Smooth muscle cell (in vitro differentiated cells): ENCODE results near the gene P2RY2. TPM values are rescaled to one million over a fixed set of nuclear protein-coding genes. Genes with fewer than 3 reads are reported as not detected.

Experiments used
- DNase-seq: peaks from one replicate; lab custom pipeline; 2025; ENCODE audit not compliant: unreplicated experiment; lab: John Stamatoyannopoulos, UW
- H2AFZ ChIP-seq: fragments of 200-600 bp; sonication (generic); 2 replicates; pipeline ENCODE4 v1.6.0; 2016; ENCODE audit warnings: antibody characterized with exemption, low read depth, mild to moderate bottlenecking
- H3F3A ChIP-seq: fragments of 200-600 bp; sonication (generic); 2 replicates; pipeline ENCODE4 v1.6.0; 2017; ENCODE audit warnings: antibody characterized with exemption, low read depth
- H3K27ac ChIP-seq: fragments of 200-600 bp; sonication (generic); 2 replicates; pipeline ENCODE4 v1.5.1; 2016; ENCODE audit warnings: low read depth, mild to moderate bottlenecking
- H3K27me3 ChIP-seq: fragments of 200-600 bp; sonication (generic); 2 replicates; pipeline ENCODE4 v1.6.1; 2016; ENCODE audit warnings: low read depth, mild to moderate bottlenecking
- H3K36me3 ChIP-seq: fragments of 200-600 bp; sonication (generic); 2 replicates; pipeline ENCODE4 v1.5.1; 2016; ENCODE audit warnings: low read depth
- H3K4me1 ChIP-seq: fragments of 200-600 bp; sonication (generic); 2 replicates; pipeline ENCODE4 v1.5.1; 2016; ENCODE audit warnings: low read depth
- H3K4me2 ChIP-seq: fragments of 200-600 bp; sonication (generic); 2 replicates; pipeline ENCODE4 v1.6.0; 2016; ENCODE audit warnings: mild to moderate bottlenecking
- H3K4me3 ChIP-seq: fragments of 200-600 bp; sonication (generic); 2 replicates; pipeline ENCODE4 v1.5.1; 2016; ENCODE audit warnings: mild to moderate bottlenecking
- H3K79me2 ChIP-seq: fragments of 200-600 bp; sonication (generic); 2 replicates; pipeline ENCODE4 v1.6.0; 2016; ENCODE audit warnings: low read depth, mild to moderate bottlenecking
- H3K9ac ChIP-seq: fragments of 200-600 bp; sonication (generic); 2 replicates; pipeline ENCODE4 v1.6.0; 2016; ENCODE audit warnings: low read depth
- H3K9me3 ChIP-seq: fragments of 200-600 bp; sonication (generic); replicated peaks from 2 replicates; pipeline ENCODE4 v1.5.1; 2016; ENCODE audit warnings: low read depth
- H4K20me1 ChIP-seq: fragments of 200-600 bp; sonication (generic); 2 replicates; pipeline ENCODE4 v1.6.0; 2016; ENCODE audit warnings: low read depth
- CTCF ChIP-seq: fragments of 200-600 bp; sonication (generic); IDR thresholded peaks from 2 replicates; pipeline ENCODE4 v1.5.1; 2017; ENCODE audit warnings: borderline replicate concordance, mild to moderate bottlenecking, antibody characterized with exemption; ENCODE audit not compliant: insufficient read depth, poor library complexity, severe bottlenecking
- WGBS: methylation state at CpG from one replicate; pipeline ENCODE4 v1.1.7; 2016; ENCODE audit warnings: low lambda C conversion rate; 5-methylcytosine and 5-hydroxymethylcytosine counted together
- polyA plus RNA-seq: library from polyadenylated mRNA; unstranded; fragments of >200 nt; fragmentation: Nextera tagmentation; extraction: Ambion mirVana; gene quantifications from 2 replicates; pipeline ENCODE4 v1.2.1, GENCODE V29; 2016
- total RNA-seq: library from RNA; depleted of rRNA; stranded (reverse); fragments of >200 nt; gene quantifications from 2 replicates; pipeline ENCODE4 v1.2.3, GENCODE V29; 2014

Gene P2RY2
- total and polyA plus RNA-seq, 2 experiments from 2014 or later: 5.8 TPM; not detected in 1

GRCh38 chr11:73265278-73265810, 47.3 kb downstream of the P2RY2 start:
- H3K4me2 ChIP-seq: no peak overlapping the region
- H3K27me3 ChIP-seq: no peaks in the 10 kb centered on the region
- DNase-seq: no peak
- no peaks in the 10 kb centered on the region for H3K4me1 ChIP-seq
- peaks cover 6% of the 10 kb centered on the region for H3F3A ChIP-seq
- H2AFZ ChIP-seq: no peak overlapping the region
- no peak overlapping the region for H3K27ac ChIP-seq
- H3K9ac ChIP-seq: no peak overlapping the region
- no peak overlapping the region for H3K4me3 ChIP-seq
- no peaks in the 10 kb centered on the region for H3K9me3 ChIP-seq
- H4K20me1 ChIP-seq: no peaks in the 10 kb centered on the region
- no peaks in the 10 kb centered on the region for H3K36me3 ChIP-seq
- no peaks in the 10 kb centered on the region for H3K79me2 ChIP-seq
- TF ChIP-seq CTCF: no peak
- WGBS: 71% methylated on average over 4 of the region's 4 CpGs

GRCh38 chr11:73265853-73266645, 48.0 kb downstream of the P2RY2 start:
- no peaks in the 10 kb centered on the region for H3K4me1 ChIP-seq
- H3K9ac ChIP-seq: no peak overlapping the region
- no peak for TF ChIP-seq CTCF
- H3F3A ChIP-seq: peaks cover 6% of the 10 kb centered on the region
- no peak for DNase-seq
- no peak overlapping the region for H2AFZ ChIP-seq
- 93% methylated on average over 3 of the region's 3 CpGs for WGBS
- H3K4me3 ChIP-seq: no peak overlapping the region
- no peaks in the 10 kb centered on the region for H3K79me2 ChIP-seq
- H3K9me3 ChIP-seq: no peaks in the 10 kb centered on the region
- no peaks in the 10 kb centered on the region for H4K20me1 ChIP-seq
- H3K27me3 ChIP-seq: no peaks in the 10 kb centered on the region
- H3K4me2 ChIP-seq: no peak overlapping the region
- H3K36me3 ChIP-seq: no peaks in the 10 kb centered on the region
- H3K27ac ChIP-seq: no peak overlapping the region

- peaks cover 6% of the 10 kb centered on the region for H3F3A ChIP-seq
- no peak overlapping the region for H3K27ac ChIP-seq
- H4K20me1 ChIP-seq: no peaks in the 10 kb centered on the region
- no peaks in the 10 kb centered on the region for H3K36me3 ChIP-seq
- 74% methylated on average over 4 of the region's 4 CpGs for WGBS
- no peak for DNase-seq
- no peak overlapping the region for H2AFZ ChIP-seq
- no peaks in the 10 kb centered on the region for H3K4me1 ChIP-seq
- H3K9ac ChIP-seq: no peak overlapping the region
- H3K9me3 ChIP-seq: no peaks in the 10 kb centered on the region
- no peak overlapping the region for H3K4me2 ChIP-seq
- H3K79me2 ChIP-seq: no peaks in the 10 kb centered on the region
- no peak for TF ChIP-seq CTCF
- H3K27me3 ChIP-seq: no peaks in the 10 kb centered on the region
- H3K4me3 ChIP-seq: no peak overlapping the region
Measured at GRCh38 chr11:73266646-73267020, 48.6 kb downstream of the P2RY2 start.
